Measurements from ENCODE around the gene TMEM40.
A peak's percentile ranks its signal among the peaks of the same experiment; 100 is the strongest.

The TMEM40 gene

GRCh38 chr3:12706504-12707253, 52.4 kb downstream of the TMEM40 start (continued):
- TF ChIP-seq, protein P1, sequence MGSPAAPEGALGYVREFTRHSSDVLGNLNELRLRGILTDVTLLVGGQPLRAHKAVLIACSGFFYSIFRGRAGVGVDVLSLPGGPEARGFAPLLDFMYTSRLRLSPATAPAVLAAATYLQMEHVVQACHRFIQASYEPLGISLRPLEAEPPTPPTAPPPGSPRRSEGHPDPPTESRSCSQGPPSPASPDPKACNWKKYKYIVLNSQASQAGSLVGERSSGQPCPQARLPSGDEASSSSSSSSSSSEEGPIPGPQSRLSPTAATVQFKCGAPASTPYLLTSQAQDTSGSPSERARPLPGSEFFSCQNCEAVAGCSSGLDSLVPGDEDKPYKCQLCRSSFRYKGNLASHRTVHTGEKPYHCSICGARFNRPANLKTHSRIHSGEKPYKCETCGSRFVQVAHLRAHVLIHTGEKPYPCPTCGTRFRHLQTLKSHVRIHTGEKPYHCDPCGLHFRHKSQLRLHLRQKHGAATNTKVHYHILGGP (tag by site-specific recombination; IDR thresholded peaks at IDR 0.05) = no peak
- peak; percentile 80 for TF ChIP-seq ZNF366 (tag by site-specific recombination; conservative IDR thresholded peaks at IDR 0.05)
- TF ChIP-seq ZNF76 (tag by site-specific recombination; IDR thresholded peaks at IDR 0.05; ENCODE audit: borderline replicate concordance, low read depth) = no peak
- TF ChIP-seq SCRT1 (tag by site-specific recombination; IDR thresholded peaks at IDR 0.05; ENCODE audit: borderline replicate concordance) = no peak
- TF ChIP-seq YY2 (tag by site-specific recombination; IDR thresholded peaks at IDR 0.05) = no peak
- peak; percentile 54 for TF ChIP-seq ZBTB17 (tag by site-specific recombination; IDR thresholded peaks at IDR 0.05)
- no peak for TF ChIP-seq ZNF785 (tag by site-specific recombination; IDR thresholded peaks at IDR 0.05)
- TF ChIP-seq ZNF548 (tag by site-specific recombination; IDR thresholded peaks at IDR 0.05) = no peak
- no peak for TF ChIP-seq ZNF311 (tag by site-specific recombination; IDR thresholded peaks at IDR 0.05; ENCODE audit: borderline replicate concordance)
- TF ChIP-seq, protein P2, sequence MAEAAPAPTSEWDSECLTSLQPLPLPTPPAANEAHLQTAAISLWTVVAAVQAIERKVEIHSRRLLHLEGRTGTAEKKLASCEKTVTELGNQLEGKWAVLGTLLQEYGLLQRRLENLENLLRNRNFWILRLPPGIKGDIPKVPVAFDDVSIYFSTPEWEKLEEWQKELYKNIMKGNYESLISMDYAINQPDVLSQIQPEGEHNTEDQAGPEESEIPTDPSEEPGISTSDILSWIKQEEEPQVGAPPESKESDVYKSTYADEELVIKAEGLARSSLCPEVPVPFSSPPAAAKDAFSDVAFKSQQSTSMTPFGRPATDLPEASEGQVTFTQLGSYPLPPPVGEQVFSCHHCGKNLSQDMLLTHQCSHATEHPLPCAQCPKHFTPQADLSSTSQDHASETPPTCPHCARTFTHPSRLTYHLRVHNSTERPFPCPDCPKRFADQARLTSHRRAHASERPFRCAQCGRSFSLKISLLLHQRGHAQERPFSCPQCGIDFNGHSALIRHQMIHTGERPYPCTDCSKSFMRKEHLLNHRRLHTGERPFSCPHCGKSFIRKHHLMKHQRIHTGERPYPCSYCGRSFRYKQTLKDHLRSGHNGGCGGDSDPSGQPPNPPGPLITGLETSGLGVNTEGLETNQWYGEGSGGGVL (tag by site-specific recombination; IDR thresholded peaks at IDR 0.05) = no peak
- TF ChIP-seq ZNF623 (tag by site-specific recombination; IDR thresholded peaks at IDR 0.05) = no peak
- no peak for TF ChIP-seq ZNF416 (tag by site-specific recombination; IDR thresholded peaks at IDR 0.05)
- TF ChIP-seq, protein P3, sequence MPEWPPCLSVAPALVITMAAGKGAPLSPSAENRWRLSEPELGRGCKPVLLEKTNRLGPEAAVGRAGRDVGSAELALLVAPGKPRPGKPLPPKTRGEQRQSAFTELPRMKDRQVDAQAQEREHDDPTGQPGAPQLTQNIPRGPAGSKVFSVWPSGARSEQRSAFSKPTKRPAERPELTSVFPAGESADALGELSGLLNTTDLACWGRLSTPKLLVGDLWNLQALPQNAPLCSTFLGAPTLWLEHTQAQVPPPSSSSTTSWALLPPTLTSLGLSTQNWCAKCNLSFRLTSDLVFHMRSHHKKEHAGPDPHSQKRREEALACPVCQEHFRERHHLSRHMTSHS (tag by site-specific recombination; IDR thresholded peaks at IDR 0.05) = no peak
- no peak for TF ChIP-seq HIC1 (tag by site-specific recombination; IDR thresholded peaks at IDR 0.05)
- no peak for TF ChIP-seq SALL2 (tag by site-specific recombination; IDR thresholded peaks at IDR 0.05; ENCODE audit: borderline replicate concordance)
- TF ChIP-seq ZNF521 (tag by site-specific recombination; IDR thresholded peaks at IDR 0.05) = no peak
- no peak for TF ChIP-seq ZNF114 (tag by site-specific recombination; IDR thresholded peaks at IDR 0.05)
- TF ChIP-seq ZNF202 (tag by site-specific recombination; IDR thresholded peaks at IDR 0.05; ENCODE audit: borderline replicate concordance) = no peak
- TF ChIP-seq ZBTB26 (tag by site-specific recombination; optimal IDR thresholded peaks at IDR 0.05) = no peak
- TF ChIP-seq ZNF362 (tag by site-specific recombination; IDR thresholded peaks at IDR 0.05) = no peak
- no peak for TF ChIP-seq MYNN (tag by site-specific recombination; IDR thresholded peaks at IDR 0.05; ENCODE audit: borderline replicate concordance)
- TF ChIP-seq ZNF670 (tag by site-specific recombination; IDR thresholded peaks at IDR 0.05; ENCODE audit: low read depth) = no peak
- no peak for TF ChIP-seq FEZF1 (tag by site-specific recombination; IDR thresholded peaks at IDR 0.05)
- no peak for TF ChIP-seq KLF1 (tag by site-specific recombination; IDR thresholded peaks at IDR 0.05)
- no peak for TF ChIP-seq ZNF138 (tag by site-specific recombination; IDR thresholded peaks at IDR 0.05; ENCODE audit: borderline replicate concordance)
- TF ChIP-seq ZBTB21 (tag by site-specific recombination; IDR thresholded peaks at IDR 0.05) = no peak
- no peak for TF ChIP-seq ZNF707 (tag by site-specific recombination; IDR thresholded peaks at IDR 0.05)
- no peak for TF ChIP-seq ZNF354C (tag by site-specific recombination; IDR thresholded peaks at IDR 0.05; ENCODE audit: borderline replicate concordance, low read depth)
- no peak for TF ChIP-seq ZNF776 (tag by site-specific recombination; IDR thresholded peaks at IDR 0.05; ENCODE audit: borderline replicate concordance)
- peak; percentile 70; the same call in 1 of the 2 replicates for TF ChIP-seq ZNF121 (tag by site-specific recombination; IDR thresholded peaks at IDR 0.05)
- TF ChIP-seq SETDB1 (IDR thresholded peaks at IDR 0.05; ENCODE audit: insufficient read length, low read length) = no peak
- TF ChIP-seq TCF7L2 (IDR thresholded peaks at IDR 0.05; ENCODE audit: borderline replicate concordance, low read depth, low read length) = no peak
- TF ChIP-seq ZBTB48 (tag by site-specific recombination; IDR thresholded peaks at IDR 0.05) = no peak

All from HEK293 (cell line).